Measurements from ENCODE around the gene FAM193B.

FAM193B gene

GRCh38 chr5:177499842-177500241 lies 54.5 kb downstream of the FAM193B start:
- H3K27ac ChIP-seq (ENCODE audit: insufficient read depth in 1 of 2, low read depth in 1 of 2, low read length in 2 of 2, poor library complexity in 1 of 2, severe bottlenecking in 2 of 2) = no peak overlapping the region
- H3K36me3 ChIP-seq (ENCODE audit: control insufficient read depth in 4 of 4, insufficient read depth in 4 of 4, low read length in 3 of 4) = peaks cover 0 to 28% (median 21%) of the 10 kb centered on the region in 4 experiments
- no peak overlapping the region for H3K4me3 ChIP-seq (ENCODE audit: control insufficient read depth in 1 of 7, extremely low read depth in 1 of 7, insufficient read depth in 4 of 7, low read depth in 2 of 7, low read length in 6 of 7)
- H3K9me3 ChIP-seq (ENCODE audit: control extremely low read depth in 1 of 5, control insufficient read depth in 4 of 5, insufficient read depth in 2 of 5, low read depth in 1 of 5, low read length in 4 of 5) = no peaks in the 10 kb centered on the region
- H3K27me3 ChIP-seq (replicated peaks in 2 of 5; ENCODE audit: control insufficient read depth in 4 of 5, insufficient read depth in 5 of 5, low read length in 4 of 5) = peaks cover 0 to 5% (median 0%) of the 10 kb centered on the region in 5 experiments
- H3K4me1 ChIP-seq (ENCODE audit: control extremely low read depth in 1 of 4, control insufficient read depth in 4 of 4, insufficient read depth in 4 of 4, low read length in 3 of 4) = peaks cover 2 to 44% (median 39%) of the 10 kb centered on the region in 4 experiments
- DNase-seq = no peak
- WGBS (ENCODE audit: insufficient coverage) = 73% methylated on average over 6 of the region's 6 CpGs
- ChIA-PET CTCF (interaction anchor here (1.0 to 18.3 kb wide), 10 partner anchors 6 to 190 kb away, joined by 4 to 206 read pairs (median 40); partner anchors contain the start of genes DOK3 and PDLIM7), POLR2A (no interaction called here)

- ChIA-PET CTCF (interaction anchor here (0.7 to 18.3 kb wide), 13 partner anchors 8 to 115 kb away, joined by 3 to 206 read pairs (median 3); partner anchors contain the start of genes DOK3 and TMED9), POLR2A (interaction anchor here (0.7 to 2.3 kb wide), 6 partner anchors 10 to 53 kb away, joined by 3 to 12 read pairs (median 5); no protein-coding TSS in a partner anchor)
- Histone ChIP-seq H3K36me3 (ENCODE audit: control insufficient read depth in 4 of 4, insufficient read depth in 4 of 4, low read length in 3 of 4) (peaks cover 0 to 11% (median 8%) of the 10 kb centered on the region in 4 experiments), H3K27ac (ENCODE audit: insufficient read depth in 1 of 2, low read depth in 1 of 2, low read length in 2 of 2, poor library complexity in 1 of 2, severe bottlenecking in 2 of 2) (no peak overlapping the region), H3K9me3 (ENCODE audit: control extremely low read depth in 1 of 5, control insufficient read depth in 4 of 5, insufficient read depth in 2 of 5, low read depth in 1 of 5, low read length in 4 of 5) (no peaks in the 10 kb centered on the region), H3K27me3 (replicated peaks in 2 of 5; ENCODE audit: control insufficient read depth in 4 of 5, insufficient read depth in 5 of 5, low read length in 4 of 5) (peaks cover 0 to 5% (median 0%) of the 10 kb centered on the region in 5 experiments), H3K4me3 (ENCODE audit: control insufficient read depth in 1 of 7, extremely low read depth in 1 of 7, insufficient read depth in 4 of 7, low read depth in 2 of 7, low read length in 6 of 7) (peak overlapping the region; percentile 15 to 78 (median 69)), H3K4me1 (ENCODE audit: control extremely low read depth in 1 of 4, control insufficient read depth in 4 of 4, insufficient read depth in 4 of 4, low read length in 3 of 4) (peaks cover 2 to 60% (median 50%) of the 10 kb centered on the region in 4 experiments)
- no peak for DNase-seq
- WGBS (ENCODE audit: insufficient coverage) = 22% methylated on average over 35 of the region's 48 CpGs
Observed at GRCh38 chr5:177498013-177498787, 56.2 kb downstream of the FAM193B start.

GRCh38 chr5:177497292-177498012 lies 56.9 kb downstream of the FAM193B start, which contains the start of gene PDLIM7:
TSS of gene PDLIM7 (minus strand) at chr5:177497604. CDS start at chr5:177496512, 1,092 bp downstream.
- peaks cover 0 to 5% (median 0%) of the 10 kb centered on the region in 5 experiments for H3K27me3 ChIP-seq (replicated peaks in 2 of 5; ENCODE audit: control insufficient read depth in 4 of 5, insufficient read depth in 5 of 5, low read length in 4 of 5)
- H3K9me3 ChIP-seq (ENCODE audit: control extremely low read depth in 1 of 5, control insufficient read depth in 4 of 5, insufficient read depth in 2 of 5, low read depth in 1 of 5, low read length in 4 of 5) = no peaks in the 10 kb centered on the region
- WGBS (ENCODE audit: insufficient coverage) = 0% methylated on average over 61 of the region's 73 CpGs
- peaks cover 2 to 63% (median 50%) of the 10 kb centered on the region in 4 experiments for H3K4me1 ChIP-seq (ENCODE audit: control extremely low read depth in 1 of 4, control insufficient read depth in 4 of 4, insufficient read depth in 4 of 4, low read length in 3 of 4)
- peak within 1 kb of the TSS; percentile 39 to 78 (median 69) for H3K4me3 ChIP-seq (ENCODE audit: control insufficient read depth in 1 of 7, extremely low read depth in 1 of 7, insufficient read depth in 4 of 7, low read depth in 2 of 7, low read length in 6 of 7)
- peaks cover 0 to 6% (median 1%) of the 10 kb centered on the region in 4 experiments for H3K36me3 ChIP-seq (ENCODE audit: control insufficient read depth in 4 of 4, insufficient read depth in 4 of 4, low read length in 3 of 4)
- POLR2A ChIA-PET = interaction anchor here (0.6 to 2.3 kb wide), 8 partner anchors 10 to 53 kb away, joined by 3 to 12 read pairs (median 4); no protein-coding TSS in a partner anchor
- DNase-seq = peak; percentile 92 to 96 (median 95)
- H3K27ac ChIP-seq (ENCODE audit: insufficient read depth in 1 of 2, low read depth in 1 of 2, low read length in 2 of 2, poor library complexity in 1 of 2, severe bottlenecking in 2 of 2) = peak within 1 kb of the TSS in 1 of 2 experiments; percentile 66
- CTCF ChIA-PET = interaction anchor here (0.6 to 18.3 kb wide), 13 partner anchors 8 to 188 kb away, joined by 3 to 206 read pairs (median 3); partner anchors contain the start of gene DOK3

- CTCF ChIA-PET = interaction anchor here (0.6 to 18.3 kb wide), 11 partner anchors 8 to 187 kb away, joined by 3 to 206 read pairs (median 4); partner anchors contain the start of gene DOK3
- DNase-seq = no peak
- peaks cover 0 to 5% (median 0%) of the 10 kb centered on the region in 5 experiments for H3K27me3 ChIP-seq (replicated peaks in 2 of 5; ENCODE audit: control insufficient read depth in 4 of 5, insufficient read depth in 5 of 5, low read length in 4 of 5)
- H3K4me3 ChIP-seq (ENCODE audit: control insufficient read depth in 1 of 7, extremely low read depth in 1 of 7, insufficient read depth in 4 of 7, low read depth in 2 of 7, low read length in 6 of 7) = peak overlapping the region; percentile 39 to 78 (median 69)
- POLR2A ChIA-PET = interaction anchor here (0.6 to 2.3 kb wide), 6 partner anchors 11 to 52 kb away, joined by 3 to 12 read pairs (median 6); no protein-coding TSS in a partner anchor
- peaks cover 2 to 63% (median 50%) of the 10 kb centered on the region in 4 experiments for H3K4me1 ChIP-seq (ENCODE audit: control extremely low read depth in 1 of 4, control insufficient read depth in 4 of 4, insufficient read depth in 4 of 4, low read length in 3 of 4)
- no peaks in the 10 kb centered on the region for H3K9me3 ChIP-seq (ENCODE audit: control extremely low read depth in 1 of 5, control insufficient read depth in 4 of 5, insufficient read depth in 2 of 5, low read depth in 1 of 5, low read length in 4 of 5)
- H3K27ac ChIP-seq (ENCODE audit: insufficient read depth in 1 of 2, low read depth in 1 of 2, low read length in 2 of 2, poor library complexity in 1 of 2, severe bottlenecking in 2 of 2) = peak overlapping the region in 1 of 2 experiments; percentile 66
- 2% methylated on average over 11 of the region's 29 CpGs for WGBS (ENCODE audit: insufficient coverage)
- peaks cover 0 to 8% (median 3%) of the 10 kb centered on the region in 4 experiments for H3K36me3 ChIP-seq (ENCODE audit: control insufficient read depth in 4 of 4, insufficient read depth in 4 of 4, low read length in 3 of 4)
Observed at GRCh38 chr5:177496727-177497291, 57.6 kb downstream of the FAM193B start.

GRCh38 chr5:177496070-177496726 lies 58.2 kb downstream of the FAM193B start:
- WGBS (ENCODE audit: insufficient coverage) = 71% methylated on average over 8 of the region's 12 CpGs
- Histone ChIP-seq H3K4me3 (ENCODE audit: control insufficient read depth in 1 of 7, extremely low read depth in 1 of 7, insufficient read depth in 4 of 7, low read depth in 2 of 7, low read length in 6 of 7) (peak overlapping the region in 4 of 7 experiments; percentile 61 to 78 (median 73)), H3K27ac (ENCODE audit: insufficient read depth in 1 of 2, low read depth in 1 of 2, low read length in 2 of 2, poor library complexity in 1 of 2, severe bottlenecking in 2 of 2) (peak overlapping the region in 1 of 2 experiments; percentile 64), H3K9me3 (ENCODE audit: control extremely low read depth in 1 of 5, control insufficient read depth in 4 of 5, insufficient read depth in 2 of 5, low read depth in 1 of 5, low read length in 4 of 5) (no peaks in the 10 kb centered on the region), H3K27me3 (replicated peaks in 2 of 5; ENCODE audit: control insufficient read depth in 4 of 5, insufficient read depth in 5 of 5, low read length in 4 of 5) (peaks cover 0 to 5% (median 0%) of the 10 kb centered on the region in 5 experiments), H3K4me1 (ENCODE audit: control extremely low read depth in 1 of 4, control insufficient read depth in 4 of 4, insufficient read depth in 4 of 4, low read length in 3 of 4) (peaks cover 2 to 60% (median 50%) of the 10 kb centered on the region in 4 experiments), H3K36me3 (ENCODE audit: control insufficient read depth in 4 of 4, insufficient read depth in 4 of 4, low read length in 3 of 4) (peaks cover 0 to 10% (median 3%) of the 10 kb centered on the region in 4 experiments)
- DNase-seq = no peak
- CTCF ChIA-PET = interaction anchor here (1.0 to 18.3 kb wide), 13 partner anchors 10 to 187 kb away, joined by 3 to 206 read pairs (median 5); partner anchors contain the start of gene DOK3
- POLR2A ChIA-PET = interaction anchor here (1.2 to 2.3 kb wide), 3 partner anchors 17 to 41 kb away, joined by 5 to 12 read pairs (median 5); no protein-coding TSS in a partner anchor
